Pons (tissue), 1 donor: ENCODE measurements around the gene GFY.
"Not testable (repeated sequence)": the region's sequence is repeated elsewhere in the genome, so short reads cannot be mapped to it uniquely, and the experiment has no call there.

Experiments used
- DNase-seq: peaks from one replicate; pipeline ENCODE4 v3.0.0-alpha.2; 2016; ENCODE audit warnings: low spot score

GFY gene

DNA sequence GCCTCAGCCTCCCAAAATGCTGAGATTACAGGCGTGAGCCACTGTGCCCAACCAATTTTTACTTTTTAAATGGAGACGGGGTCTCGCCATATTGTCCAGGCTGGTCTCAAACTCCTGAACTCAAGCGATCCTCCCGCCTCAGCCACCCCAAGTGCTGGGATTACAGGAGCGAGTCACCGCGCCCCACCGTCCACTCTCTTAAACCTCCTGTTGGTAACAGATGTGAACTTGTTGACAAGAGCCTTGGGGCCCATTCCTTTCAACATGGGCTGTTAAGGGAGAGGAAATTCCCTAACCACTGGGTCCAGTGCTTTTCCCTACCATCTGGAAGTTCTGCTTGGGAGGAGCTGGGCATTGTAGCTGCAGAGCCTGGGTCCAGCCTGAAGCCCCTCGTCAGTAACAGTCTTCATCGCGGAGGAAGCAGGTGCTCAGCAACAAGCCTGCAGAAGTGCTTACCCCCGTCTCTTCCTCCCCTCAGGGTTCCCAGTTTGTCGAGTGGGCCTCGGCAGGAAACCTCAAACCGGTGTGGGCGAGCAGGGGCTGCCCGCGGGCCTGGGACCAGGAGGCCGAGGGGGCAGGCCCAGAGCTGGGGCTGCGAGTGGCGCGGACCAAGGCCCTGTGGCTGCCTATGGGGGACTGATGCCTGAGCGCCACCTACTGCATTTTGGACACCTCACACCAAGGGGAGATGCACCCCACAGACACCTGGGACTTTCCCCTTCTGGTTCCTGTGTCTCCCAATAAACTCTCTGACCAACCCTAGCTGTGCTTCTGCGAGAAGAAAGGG is 44.8 kb downstream of the GFY start:
- DNase-seq, result no peak

GRCh38 chr19:49470615-49470978 is 45.4 kb downstream of the GFY start:
- no peak for DNase-seq

- no peak for DNase-seq
Measured at GRCh38 chr19:49472936-49473335, 47.7 kb downstream of the GFY start.

- not testable (repeated sequence) for DNase-seq
Measured at GRCh38 chr19:49473501-49473867, 48.3 kb downstream of the GFY start.

DNA sequence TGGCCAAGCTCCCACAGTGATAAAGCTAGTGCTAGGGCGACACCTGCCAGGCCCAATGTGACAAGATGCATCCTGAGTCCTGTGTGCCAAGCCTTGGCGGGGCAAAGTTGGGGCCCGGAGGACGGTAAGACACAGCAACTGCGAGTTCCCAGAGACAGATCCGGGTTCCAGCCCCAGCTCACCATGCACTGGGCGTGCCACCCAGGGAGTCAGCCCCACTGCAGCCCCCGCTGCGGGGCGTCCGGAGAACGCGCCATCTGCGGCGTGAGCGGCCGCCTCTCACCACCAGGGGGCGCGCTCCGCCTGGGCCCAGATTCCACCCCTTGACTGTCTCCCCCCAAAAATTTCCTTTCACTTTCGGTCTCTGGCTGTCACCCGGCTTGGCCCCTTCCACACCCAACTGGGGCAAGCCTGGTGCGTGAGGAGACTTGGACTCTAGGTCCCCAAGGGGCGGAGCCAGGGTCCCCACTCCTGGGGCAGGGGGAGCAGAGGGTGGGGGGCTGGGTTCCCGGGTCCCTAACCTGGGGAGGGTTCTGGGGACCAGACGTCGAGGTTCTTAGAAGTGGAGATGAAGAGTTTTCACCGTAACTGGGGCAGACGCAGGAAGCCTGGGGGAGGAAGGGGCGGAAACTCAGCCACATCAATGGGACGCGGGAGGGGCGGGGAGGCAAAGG is 48.8 kb downstream of the GFY start, which contains the start of gene FLT3LG:
Gene FLT3LG (plus strand): TSS at position 348 of the 674 bp plus-strand sequence. CDS start 425 bp downstream, outside the sequence.
- peak; percentile 64 for DNase-seq

DNA sequence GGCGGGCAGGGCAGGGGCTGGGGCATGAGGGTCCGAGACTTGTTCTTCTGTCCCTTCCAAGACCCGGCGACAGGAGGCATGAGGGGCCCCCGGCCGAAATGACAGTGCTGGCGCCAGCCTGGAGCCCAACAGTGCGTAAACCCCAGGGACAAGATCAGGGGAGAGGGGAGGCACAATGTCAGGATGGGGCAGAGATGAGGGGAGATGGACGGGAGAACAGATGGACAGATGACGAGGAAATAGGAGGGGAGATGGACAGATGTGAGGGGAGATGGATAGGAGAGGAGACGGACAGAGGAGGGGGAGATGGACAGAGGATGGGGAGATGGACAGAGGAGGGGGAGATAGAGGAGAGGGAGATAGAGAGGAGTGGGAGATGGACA is 49.3 kb downstream of the GFY start:
- DNase-seq, result no peak

DNA sequence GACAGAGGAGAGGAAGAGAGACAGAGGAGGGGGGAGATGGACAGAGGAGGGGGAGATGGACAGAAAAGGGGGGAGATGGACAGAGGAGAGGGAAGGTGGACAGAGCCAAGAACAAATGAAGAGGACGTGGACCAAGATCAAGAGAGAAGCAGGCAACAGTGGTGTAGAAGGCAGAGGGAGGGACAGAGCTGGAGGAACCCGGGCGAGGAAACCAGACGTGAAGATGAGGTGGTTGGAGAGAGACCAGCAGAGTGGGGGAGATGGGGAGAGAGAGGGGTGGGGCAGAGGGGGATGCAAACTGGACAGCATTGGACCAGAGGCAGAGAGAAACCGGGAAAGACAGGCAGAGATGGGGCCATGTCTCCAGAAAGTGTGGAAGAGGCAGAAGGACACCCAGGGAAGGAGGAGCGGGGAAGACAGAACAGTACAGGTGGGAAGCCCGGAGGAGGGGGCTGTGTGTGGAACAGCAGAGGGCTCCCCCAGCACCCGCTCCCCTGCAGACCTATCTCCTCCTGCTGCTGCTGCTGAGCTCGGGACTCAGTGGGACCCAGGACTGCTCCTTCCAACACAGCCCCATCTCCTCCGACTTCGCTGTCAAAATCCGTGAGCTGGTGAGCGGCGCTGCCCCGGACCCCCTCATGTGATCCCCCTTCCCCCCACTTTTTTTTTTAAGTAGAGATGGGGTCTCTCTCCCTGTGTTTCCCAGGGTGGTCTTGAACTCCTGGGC is 50.2 kb downstream of the GFY start:
- no peak for DNase-seq

- no peak for DNase-seq
Measured at GRCh38 chr19:49475995-49476880, 51.0 kb downstream of the GFY start.
